T-helper 2 cell treated with Interferon-gamma antibody and Interleukin-4, amounts not matched to agents 5 μg/mL and 100 μg/mL, for 36 hours (primary cell): ENCODE measurements around the gene B4GALNT3.

ENCODE experiments used
- DNase-seq: peaks from one replicate; pipeline ENCODE4 v3.0.0; 2021; ENCODE audit warnings: low spot score
- H3K27ac Mint-ChIP-seq: one replicate; pipeline ENCODE4 v1.8.0; 2021; ENCODE audit warnings: mild to moderate bottlenecking, mixed read lengths
- H3K27me3 Mint-ChIP-seq: one replicate; pipeline ENCODE4 v1.8.0; 2021; ENCODE audit warnings: low read depth, mixed read lengths
- H3K36me3 Mint-ChIP-seq: one replicate; pipeline ENCODE4 v1.8.0; 2021; ENCODE audit warnings: low read depth, mixed read lengths
- H3K4me1 Mint-ChIP-seq: one replicate; pipeline ENCODE4 v1.8.0; 2021; ENCODE audit warnings: low read depth, mixed read lengths
- H3K4me3 Mint-ChIP-seq: one replicate; pipeline ENCODE4 v1.8.0; 2022; ENCODE audit warnings: mild to moderate bottlenecking, moderate library complexity, mixed read lengths
- H3K9me3 Mint-ChIP-seq: one replicate; pipeline ENCODE4 v1.8.0; 2021; ENCODE audit warnings: mixed read lengths

Gene B4GALNT3

GRCh38 chr12:544941-545635 is 85.3 kb downstream of the B4GALNT3 start:
- H3K27ac Mint-ChIP-seq, result no peak overlapping the region
- no peak overlapping the region for H3K4me3 Mint-ChIP-seq
- H3K36me3 Mint-ChIP-seq, result no peaks in the 10 kb centered on the region
- peaks cover 6% of the 10 kb centered on the region for H3K4me1 Mint-ChIP-seq
- DNase-seq, result no peak
- H3K27me3 Mint-ChIP-seq, result peaks cover 11% of the 10 kb centered on the region
- H3K9me3 Mint-ChIP-seq, result no peaks in the 10 kb centered on the region

- no peaks in the 10 kb centered on the region for H3K36me3 Mint-ChIP-seq
- peaks cover 9% of the 10 kb centered on the region for H3K4me1 Mint-ChIP-seq
- no peaks in the 10 kb centered on the region for H3K9me3 Mint-ChIP-seq
- no peak for DNase-seq
- peaks cover 11% of the 10 kb centered on the region for H3K27me3 Mint-ChIP-seq
- no peak overlapping the region for H3K27ac Mint-ChIP-seq
- no peak overlapping the region for H3K4me3 Mint-ChIP-seq
These were observed 86.1 kb downstream of the B4GALNT3 start for GRCh38 chr12:545835-546234.

GRCh38 chr12:546265-546919 is 86.7 kb downstream of the B4GALNT3 start:
- H3K9me3 Mint-ChIP-seq, result no peaks in the 10 kb centered on the region
- no peak for DNase-seq
- H3K27me3 Mint-ChIP-seq, result peaks cover 11% of the 10 kb centered on the region
- H3K4me1 Mint-ChIP-seq, result peaks cover 13% of the 10 kb centered on the region
- no peak overlapping the region for H3K4me3 Mint-ChIP-seq
- H3K36me3 Mint-ChIP-seq, result no peaks in the 10 kb centered on the region
- peak overlapping the region; percentile 3 for H3K27ac Mint-ChIP-seq

- H3K4me3 Mint-ChIP-seq, result peak overlapping the region; percentile 48
- DNase-seq, result peak; percentile 53
- H3K27me3 Mint-ChIP-seq, result peaks cover 11% of the 10 kb centered on the region
- H3K9me3 Mint-ChIP-seq, result no peaks in the 10 kb centered on the region
- H3K36me3 Mint-ChIP-seq, result no peaks in the 10 kb centered on the region
- H3K4me1 Mint-ChIP-seq, result peaks cover 21% of the 10 kb centered on the region
- H3K27ac Mint-ChIP-seq, result no peak overlapping the region
These were observed 87.4 kb downstream of the B4GALNT3 start for GRCh38 chr12:546920-547845.

DNA sequence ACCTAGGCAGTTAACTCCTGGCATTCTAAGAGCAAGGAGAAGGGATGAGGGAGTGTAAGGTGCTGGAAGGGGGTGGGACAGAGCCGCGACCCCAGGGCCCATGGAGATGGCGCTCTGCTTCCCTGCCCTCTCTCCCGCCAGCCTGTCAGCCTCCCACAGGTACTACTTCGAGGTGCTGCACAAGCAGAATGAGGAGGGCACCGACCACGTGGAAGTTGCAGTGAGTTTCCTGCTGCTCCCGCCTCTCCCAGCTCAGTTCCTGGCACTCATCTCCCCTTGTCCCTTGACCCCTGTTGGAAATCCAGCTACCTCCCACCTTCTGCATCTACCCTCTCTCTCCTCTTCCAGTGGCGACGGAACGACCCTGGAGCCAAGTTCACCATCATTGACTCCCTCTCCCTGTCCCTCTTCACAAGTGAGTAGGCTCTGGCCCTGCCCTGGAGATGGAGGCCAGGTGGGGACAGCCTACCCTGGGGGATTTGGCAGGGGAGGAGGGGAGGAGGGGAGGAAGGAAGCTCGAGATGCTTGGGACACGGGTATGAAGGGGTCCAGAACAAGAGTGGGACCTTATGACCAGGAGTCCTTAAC is 88.2 kb downstream of the B4GALNT3 start:
- H3K4me3 Mint-ChIP-seq, result no peak overlapping the region
- peaks cover 11% of the 10 kb centered on the region for H3K27me3 Mint-ChIP-seq
- no peaks in the 10 kb centered on the region for H3K36me3 Mint-ChIP-seq
- H3K4me1 Mint-ChIP-seq, result peaks cover 29% of the 10 kb centered on the region
- H3K9me3 Mint-ChIP-seq, result no peaks in the 10 kb centered on the region
- DNase-seq, result no peak
- no peak overlapping the region for H3K27ac Mint-ChIP-seq

DNA sequence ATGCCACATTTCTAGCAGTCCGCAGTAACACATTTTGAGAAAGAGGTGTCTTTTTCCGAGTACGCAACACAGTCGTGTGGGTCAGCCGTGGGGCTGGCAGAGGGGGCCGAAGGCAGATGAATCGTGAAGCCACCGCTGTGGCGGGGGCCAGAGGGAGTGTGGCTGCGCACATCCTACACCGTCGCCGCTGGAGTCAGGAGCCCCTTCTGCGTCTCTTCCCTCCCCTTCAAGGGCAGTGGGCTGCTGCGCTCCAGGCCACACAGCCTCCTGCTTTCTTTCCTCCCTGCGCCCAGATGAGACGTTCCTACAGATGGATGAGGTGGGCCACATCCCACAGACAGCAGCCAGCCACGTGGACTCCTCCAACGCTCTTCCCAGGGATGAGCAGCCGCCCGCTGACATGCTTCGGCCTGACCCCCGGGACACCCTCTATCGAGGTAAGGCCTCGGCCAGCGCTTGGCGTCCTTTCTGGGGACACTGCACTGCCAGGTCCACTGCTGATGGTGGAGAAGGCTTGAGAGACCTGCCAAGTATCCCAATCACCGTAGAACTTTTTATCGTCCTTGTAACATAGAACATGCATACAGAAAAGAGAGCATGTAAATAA is 89.8 kb downstream of the B4GALNT3 start:
- Mint-ChIP-seq H3K4me3 (no peak overlapping the region), H3K4me1 (peaks cover 40% of the 10 kb centered on the region), H3K27ac (no peak overlapping the region), H3K9me3 (no peaks in the 10 kb centered on the region), H3K27me3 (peaks cover 8% of the 10 kb centered on the region), H3K36me3 (peaks cover 9% of the 10 kb centered on the region)
- DNase-seq, result no peak

GRCh38 chr12:550473-551260 is 90.9 kb downstream of the B4GALNT3 start:
- Mint-ChIP-seq H3K27me3 (peaks cover 2% of the 10 kb centered on the region), H3K9me3 (no peaks in the 10 kb centered on the region), H3K4me1 (peaks cover 45% of the 10 kb centered on the region), H3K36me3 (peaks cover 14% of the 10 kb centered on the region), H3K4me3 (no peak overlapping the region), H3K27ac (peak overlapping the region; percentile 72)
- DNase-seq, result no peak

- DNase-seq, result no peak
- Mint-ChIP-seq H3K4me3 (peak overlapping the region; percentile 98), H3K27ac (peak overlapping the region; percentile 85), H3K4me1 (peaks cover 44% of the 10 kb centered on the region), H3K9me3 (no peaks in the 10 kb centered on the region), H3K36me3 (peaks cover 27% of the 10 kb centered on the region), H3K27me3 (no peaks in the 10 kb centered on the region)
These were observed 92.7 kb downstream of the B4GALNT3 start for GRCh38 chr12:552466-552865.

DNA sequence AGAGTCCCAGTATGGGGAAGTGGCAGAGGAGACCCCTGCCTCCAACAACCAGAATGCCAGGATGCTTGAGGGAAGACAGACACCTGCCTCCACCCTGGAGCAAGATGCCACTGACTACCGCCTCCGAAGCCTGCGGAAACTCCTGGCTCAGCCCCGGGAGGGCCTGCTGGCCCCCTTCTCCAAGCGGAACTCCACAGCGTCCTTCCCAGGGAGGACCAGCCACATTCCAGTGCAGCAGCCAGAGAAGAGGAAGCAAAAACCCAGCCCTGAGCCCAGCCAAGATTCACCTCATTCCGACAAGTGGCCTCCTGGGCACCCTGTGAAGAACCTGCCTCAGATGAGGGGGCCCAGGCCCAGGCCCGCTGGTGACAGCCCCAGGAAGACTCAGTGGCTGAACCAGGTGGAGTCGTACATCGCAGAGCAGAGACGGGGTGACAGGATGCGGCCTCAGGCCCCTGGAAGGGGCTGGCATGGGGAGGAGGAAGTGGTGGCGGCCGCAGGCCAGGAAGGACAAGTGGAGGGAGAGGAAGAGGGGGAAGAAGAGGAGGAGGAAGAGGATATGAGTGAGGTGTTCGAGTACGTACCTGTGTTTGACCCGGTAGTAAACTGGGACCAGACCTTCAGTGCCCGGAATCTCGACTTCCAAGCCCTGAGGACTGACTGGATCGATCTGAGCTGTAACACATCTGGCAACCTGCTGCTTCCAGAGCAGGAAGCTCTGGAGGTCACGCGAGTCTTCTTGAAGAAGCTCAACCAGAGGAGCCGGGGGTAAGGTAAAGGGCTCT is 93.7 kb downstream of the B4GALNT3 start:
- Mint-ChIP-seq H3K27me3 (no peaks in the 10 kb centered on the region), H3K4me3 (peak overlapping the region; percentile 98), H3K36me3 (peaks cover 35% of the 10 kb centered on the region), H3K27ac (peak overlapping the region; percentile 85), H3K4me1 (peaks cover 44% of the 10 kb centered on the region), H3K9me3 (no peaks in the 10 kb centered on the region)
- peak; percentile 64 for DNase-seq

- DNase-seq, result no peak
- H3K4me3 Mint-ChIP-seq, result peak overlapping the region; percentile 98
These were observed 94.2 kb downstream of the B4GALNT3 start for GRCh38 chr12:554001-554285.

DNA sequence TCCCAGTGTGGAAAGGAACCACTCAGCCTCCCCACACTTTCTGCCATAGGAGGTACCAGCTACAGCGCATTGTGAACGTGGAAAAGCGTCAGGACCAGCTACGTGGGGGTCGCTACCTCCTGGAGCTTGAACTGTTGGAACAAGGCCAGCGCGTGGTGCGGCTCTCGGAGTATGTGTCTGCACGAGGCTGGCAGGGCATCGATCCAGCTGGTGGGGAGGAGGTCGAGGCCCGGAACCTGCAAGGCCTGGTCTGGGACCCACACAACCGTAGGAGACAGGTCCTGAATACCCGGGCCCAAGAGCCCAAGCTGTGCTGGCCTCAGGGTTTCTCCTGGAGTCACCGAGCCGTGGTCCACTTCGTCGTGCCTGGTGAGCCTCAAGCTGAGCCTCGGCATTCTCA is 96.8 kb downstream of the B4GALNT3 start:
- no peak overlapping the region for H3K4me3 Mint-ChIP-seq
- H3K27ac Mint-ChIP-seq, result no peak overlapping the region
- peaks cover 47% of the 10 kb centered on the region for H3K4me1 Mint-ChIP-seq

More at GRCh38 chr12:554001-554285, 94.2 kb downstream of the B4GALNT3 start:
- Mint-ChIP-seq H3K27ac (peak overlapping the region; percentile 85), H3K9me3 (no peaks in the 10 kb centered on the region), H3K36me3 (peaks cover 38% of the 10 kb centered on the region), H3K27me3 (no peaks in the 10 kb centered on the region), H3K4me1 (peaks cover 44% of the 10 kb centered on the region)

GRCh38 chr12:558580-558979 is 98.8 kb downstream of the B4GALNT3 start:
- Mint-ChIP-seq H3K36me3 (peaks cover 68% of the 10 kb centered on the region), H3K4me3 (no peak overlapping the region), H3K27me3 (no peaks in the 10 kb centered on the region), H3K9me3 (no peaks in the 10 kb centered on the region), H3K27ac (no peak overlapping the region), H3K4me1 (peaks cover 45% of the 10 kb centered on the region)
- no peak for DNase-seq

More for the DNA sequence above, 96.8 kb downstream of the B4GALNT3 start:
- DNase-seq, result no peak
- Mint-ChIP-seq H3K9me3 (no peaks in the 10 kb centered on the region), H3K27me3 (no peaks in the 10 kb centered on the region), H3K36me3 (peaks cover 57% of the 10 kb centered on the region)
